GM12874 (cell line): Measurements from ENCODE around the gene RAB37.

ENCODE experiments used
- CTCF ChIP-seq: IDR thresholded peaks from 2 replicates; pipeline ENCODE4 v1.5.1; 2011; ENCODE audit warnings: low read depth, mild to moderate bottlenecking, control low read depth, low read length, moderate library complexity; ENCODE audit not compliant: insufficient read depth

Gene RAB37

GRCh38 chr17:74712756-74713155 is 24.3 kb upstream of the RAB37 start, which contains the start of gene CD300LF:
TSS of gene CD300LF (minus strand) at chr17:74712923. CDS start at chr17:74712866, 57 bp downstream.
- TF ChIP-seq CTCF = no peak

GRCh38 chr17:74713171-74713755 is 23.8 kb upstream of the RAB37 start:
- no peak for TF ChIP-seq CTCF

GRCh38 chr17:74715144-74715543 is 21.9 kb upstream of the RAB37 start:
- TF ChIP-seq CTCF = no peak

GRCh38 chr17:74720506-74720905 is 16.6 kb upstream of the RAB37 start:
- TF ChIP-seq CTCF = no peak

GRCh38 chr17:74722782-74723181 is 14.3 kb upstream of the RAB37 start:
- no peak for TF ChIP-seq CTCF

GRCh38 chr17:74723891-74724290 is 13.2 kb upstream of the RAB37 start:
- TF ChIP-seq CTCF = no peak

- TF ChIP-seq CTCF = no peak
Observed at GRCh38 chr17:74725111-74725510, 11.9 kb upstream of the RAB37 start.
